A673 (cell line): ENCODE measurements around the gene PCBP3. TPM values are rescaled to one million over a fixed set of nuclear protein-coding genes. Genes with fewer than 3 reads are reported as not detected.

Experiments used
- BruUV-seq: library from RNA; stranded (reverse); fragments of 400-500 nt; replicated peaks from 2 replicates; lab custom pipeline; 2021; lab: Mats Ljungman, UMichigan
- CTCF ChIA-PET: fragments of 300-600 bp; sonication (Branson Sonifier 250); formaldehyde crosslinking; loops from one replicate; lab custom pipeline; 2022; ENCODE audit warnings: antibody characterized with exemption; lab: Charles Lee
- POLR2A ChIA-PET: fragments of 300-600 bp; sonication (Branson Sonifier 250); formaldehyde crosslinking; loops from one replicate; lab custom pipeline; 2022; ENCODE audit warnings: antibody characterized with exemption; ENCODE audit not compliant: low non-redundant PET; lab: Charles Lee
- DNase-seq: peaks from one replicate; pipeline ENCODE4 v3.0.0-alpha.2; 2015; ENCODE audit warnings: low spot score
- H3K27ac ChIP-seq: fragments of 200-600 bp; sonication (generic); 2 replicates; pipeline ENCODE4 v1.5.1; 2016; ENCODE audit warnings: mixed run types, low read depth, mild to moderate bottlenecking, mixed read lengths, antibody characterized with exemption, low read length; ENCODE audit not compliant: poor library complexity, severe bottlenecking
- H3K27me3 ChIP-seq: fragments of 200-600 bp; sonication (generic); replicated peaks from 2 replicates; pipeline ENCODE4 v1.6.1; 2017; ENCODE audit warnings: mixed run types, low read depth, mild to moderate bottlenecking, mixed read lengths, antibody characterized with exemption, low read length; ENCODE audit not compliant: insufficient read depth, poor library complexity
- H3K36me3 ChIP-seq: fragments of 200-600 bp; sonication (generic); 2 replicates; pipeline ENCODE4 v1.6.1; 2016; ENCODE audit warnings: mixed run types, mild to moderate bottlenecking, mixed read lengths, antibody characterized with exemption, low read length; ENCODE audit not compliant: insufficient read depth, poor library complexity, severe bottlenecking
- H3K4me1 ChIP-seq: fragments of 200-600 bp; sonication (generic); 2 replicates; pipeline ENCODE4 v1.6.1; 2017; ENCODE audit warnings: mixed run types, mild to moderate bottlenecking, mixed read lengths, antibody characterized with exemption, low read length; ENCODE audit not compliant: insufficient read depth, poor library complexity, severe bottlenecking
- H3K4me3 ChIP-seq: fragments of 200-600 bp; sonication (generic); 2 replicates; pipeline ENCODE4 v1.5.1; 2016; ENCODE audit warnings: low read depth, mixed run types, mild to moderate bottlenecking, mixed read lengths, low read length; ENCODE audit not compliant: poor library complexity, severe bottlenecking
- H3K9me3 ChIP-seq: fragments of 200-600 bp; sonication (generic); 2 replicates; pipeline ENCODE4 v1.6.1; 2016; ENCODE audit warnings: mixed run types, low read depth, mild to moderate bottlenecking, mixed read lengths, antibody characterized with exemption, low read length; ENCODE audit not compliant: poor library complexity, severe bottlenecking
- CTCF ChIP-seq: fragments of 300-800, 200-600 bp; sonication (generic); conservative IDR thresholded peaks from 2 replicates; pipeline ENCODE4 v1.5.1; 2017; ENCODE audit warnings: low read depth, mild to moderate bottlenecking, antibody characterized with exemption, low read length, moderate library complexity, mixed read lengths
- EZH2 ChIP-seq: fragments of 200-600 bp; sonication (generic); IDR thresholded peaks from 2 replicates; pipeline ENCODE4 v1.6.1; 2017; ENCODE audit warnings: borderline replicate concordance, low read depth, mild to moderate bottlenecking, mixed read lengths, antibody characterized with exemption, low read length; ENCODE audit not compliant: poor library complexity, severe bottlenecking
- intact Hi-C: fragments of 100-400 bp; cut with micrococcal nuclease; formaldehyde crosslinking; loops from one replicate; pipeline ENCODE4 v1.10.0; 2022; ENCODE audit not compliant: unreplicated experiment
- total RNA-seq: library from RNA; stranded (reverse); gene quantifications from 2 replicates; pipeline ENCODE4 v1.2.3, GENCODE V29; 2021

The PCBP3 gene
- total RNA-seq, 1 experiment from 2014 or later = 25.6 TPM

GRCh38 chr21:45868086-45868485 lies 224.6 kb downstream of the PCBP3 start:
- CTCF ChIA-PET = no interaction called here
- no peak for DNase-seq
- TF ChIP-seq EZH2 (no peak), CTCF (no peak)
- no TSS peak for BruUV-seq
- Histone ChIP-seq H3K4me1 (no peaks in the 10 kb centered on the region), H3K4me3 (no peak overlapping the region), H3K9me3 (no peaks in the 10 kb centered on the region), H3K36me3 (no peaks in the 10 kb centered on the region), H3K27me3 (no peaks in the 10 kb centered on the region), H3K27ac (no peak overlapping the region)
- POLR2A ChIA-PET = no interaction called here
- intact Hi-C loops = no loop called here

GRCh38 chr21:45868488-45868887 lies 225.0 kb downstream of the PCBP3 start:
- BruUV-seq = no TSS peak
- no peaks in the 10 kb centered on the region for H3K36me3 ChIP-seq
- H3K27ac ChIP-seq = no peak overlapping the region
- intact Hi-C loops = no loop called here
- DNase-seq = no peak
- no peaks in the 10 kb centered on the region for H3K4me1 ChIP-seq
- no peak overlapping the region for H3K4me3 ChIP-seq
- ChIA-PET CTCF (no interaction called here), POLR2A (no interaction called here)
- H3K9me3 ChIP-seq = no peaks in the 10 kb centered on the region
- H3K27me3 ChIP-seq = no peaks in the 10 kb centered on the region
- no peak for TF ChIP-seq EZH2

GRCh38 chr21:45869121-45870007 lies 225.8 kb downstream of the PCBP3 start:
- no TSS peak for BruUV-seq
- Histone ChIP-seq H3K27ac (no peak overlapping the region), H3K4me3 (no peak overlapping the region), H3K9me3 (no peaks in the 10 kb centered on the region), H3K27me3 (no peaks in the 10 kb centered on the region), H3K36me3 (no peaks in the 10 kb centered on the region), H3K4me1 (no peaks in the 10 kb centered on the region)
- ChIA-PET CTCF (no interaction called here), POLR2A (no interaction called here)
- intact Hi-C loops = no loop called here
- no peak for TF ChIP-seq CTCF
- no peak for DNase-seq

- ChIA-PET POLR2A (no interaction called here), CTCF (no interaction called here)
- no TSS peak for BruUV-seq
- intact Hi-C loops = no loop called here
- DNase-seq = no peak
- no peaks in the 10 kb centered on the region for H3K27me3 ChIP-seq
- no peak for TF ChIP-seq EZH2
- TF ChIP-seq CTCF = no peak
- no peak overlapping the region for H3K4me3 ChIP-seq
- H3K9me3 ChIP-seq = no peaks in the 10 kb centered on the region
- H3K27ac ChIP-seq = no peak overlapping the region
- H3K4me1 ChIP-seq = peaks cover 9% of the 10 kb centered on the region
- H3K36me3 ChIP-seq = no peaks in the 10 kb centered on the region
Measured at GRCh38 chr21:45870421-45870820, 226.9 kb downstream of the PCBP3 start.
